ENCODE data around the gene CRISPLD2. TPM values are rescaled to one million over a fixed set of nuclear protein-coding genes. Genes with fewer than 3 reads are reported as not detected.
A peak's percentile ranks its signal among the peaks of the same experiment; 100 is the strongest.
"Not testable (repeated sequence)": the region's sequence is repeated elsewhere in the genome, so short reads cannot be mapped to it uniquely, and the experiment has no call there.

Gene CRISPLD2
- total and polyA plus RNA-seq, 5 experiments from 2014 or later = 0.05 to 0.24 (median 0.07) TPM; not detected in 2

- no peak overlapping the region for H3K4me3 Mint-ChIP-seq
- ATAC-seq = no peak
- no peaks in the 10 kb centered on the region for H3K4me1 Mint-ChIP-seq
- POLR2A ChIA-PET = no interaction called here
- peaks cover 8 to 41% (median 15%) of the 10 kb centered on the region in 5 donors for H3K27me3 Mint-ChIP-seq
- no peaks in the 10 kb centered on the region for H3K9me3 Mint-ChIP-seq
- no peak overlapping the region for H3K27ac Mint-ChIP-seq
- no peaks in the 10 kb centered on the region for H3K36me3 Mint-ChIP-seq
- no peak for DNase-seq
Observed at GRCh38 chr16:84827897-84828296, 8.1 kb downstream of the CRISPLD2 start.

GRCh38 chr16:84828322-84828721, 8.5 kb downstream of the CRISPLD2 start:
- Mint-ChIP-seq H3K27ac (no peak overlapping the region), H3K27me3 (peaks cover 5 to 36% (median 13%) of the 10 kb centered on the region in 5 donors), H3K4me3 (no peak overlapping the region), H3K36me3 (no peaks in the 10 kb centered on the region), H3K4me1 (no peaks in the 10 kb centered on the region), H3K9me3 (no peaks in the 10 kb centered on the region)
- ATAC-seq (no peak), DNase-seq (no peak)
- POLR2A ChIA-PET = no interaction called here

- Mint-ChIP-seq H3K9me3 (no peaks in the 10 kb centered on the region), H3K27ac (no peak overlapping the region), H3K4me1 (no peaks in the 10 kb centered on the region), H3K36me3 (no peaks in the 10 kb centered on the region), H3K4me3 (no peak overlapping the region), H3K27me3 (peaks cover 3 to 31% (median 15%) of the 10 kb centered on the region in 5 donors)
- POLR2A ChIA-PET = interaction anchor here (0.5 kb wide), 1 partner anchor 862 kb away, joined by 4 read pairs; no protein-coding TSS in a partner anchor
- no peak for ATAC-seq
- DNase-seq = no peak
Observed at GRCh38 chr16:84829168-84829965, 9.6 kb downstream of the CRISPLD2 start.

GRCh38 chr16:84830765-84831384, 11.1 kb downstream of the CRISPLD2 start:
- peaks cover 0 to 25% (median 14%) of the 10 kb centered on the region in 5 donors for H3K27me3 Mint-ChIP-seq
- POLR2A ChIA-PET = interaction anchor here (0.7 kb wide), 1 partner anchor 20 kb away, joined by 3 read pairs; no protein-coding TSS in a partner anchor
- no peaks in the 10 kb centered on the region for H3K4me1 Mint-ChIP-seq
- peak overlapping the region in 1 of 10 donors; percentile 79 for H3K27ac Mint-ChIP-seq
- H3K4me3 Mint-ChIP-seq = no peak overlapping the region
- no peaks in the 10 kb centered on the region for H3K9me3 Mint-ChIP-seq
- DNase-seq (no peak), ATAC-seq (no peak)
- H3K36me3 Mint-ChIP-seq = no peaks in the 10 kb centered on the region

GRCh38 chr16:84831728-84832127, 11.9 kb downstream of the CRISPLD2 start:
- H3K36me3 Mint-ChIP-seq, DNase-seq, H3K4me1 Mint-ChIP-seq, POLR2A ChIA-PET, H3K4me3 Mint-ChIP-seq, ATAC-seq, H3K9me3 Mint-ChIP-seq, H3K27ac Mint-ChIP-seq: not testable (repeated sequence)
- H3K27me3 Mint-ChIP-seq = peaks cover 0 to 20% (median 14%) of the 10 kb centered on the region in 5 donors

GRCh38 chr16:84832488-84833143, 12.8 kb downstream of the CRISPLD2 start:
- Mint-ChIP-seq H3K9me3 (no peaks in the 10 kb centered on the region), H3K27ac (no peak overlapping the region), H3K4me3 (no peak overlapping the region), H3K4me1 (no peaks in the 10 kb centered on the region), H3K36me3 (no peaks in the 10 kb centered on the region), H3K27me3 (peaks cover under 1 to 18% (median 14%) of the 10 kb centered on the region in 5 donors)
- ATAC-seq = no peak
- no peak for DNase-seq
- POLR2A ChIA-PET = interaction anchor here (0.6 kb wide), 1 partner anchor 36 kb away, joined by 4 read pairs; no protein-coding TSS in a partner anchor

GRCh38 chr16:84833144-84833500, 13.3 kb downstream of the CRISPLD2 start:
- ATAC-seq (no peak), DNase-seq (no peak)
- Mint-ChIP-seq H3K9me3 (no peaks in the 10 kb centered on the region), H3K27me3 (peaks cover 2 to 13% (median 10%) of the 10 kb centered on the region in 5 donors), H3K4me1 (no peaks in the 10 kb centered on the region), H3K4me3 (no peak overlapping the region), H3K36me3 (no peaks in the 10 kb centered on the region), H3K27ac (peak overlapping the region in 1 of 10 donors; percentile 7)
- POLR2A ChIA-PET = interaction anchor here (0.6 kb wide), 1 partner anchor 37 kb away, joined by 4 read pairs; no protein-coding TSS in a partner anchor

GRCh38 chr16:84833542-84834402, 14.0 kb downstream of the CRISPLD2 start:
- Mint-ChIP-seq H3K36me3 (no peaks in the 10 kb centered on the region), H3K9me3 (no peaks in the 10 kb centered on the region), H3K4me1 (no peaks in the 10 kb centered on the region), H3K27ac (peak overlapping the region in 1 of 10 donors; percentile 24), H3K27me3 (peaks cover 0 to 12% (median 6%) of the 10 kb centered on the region in 5 donors), H3K4me3 (no peak overlapping the region)
- no peak for ATAC-seq
- POLR2A ChIA-PET = interaction anchor here (0.6 kb wide), 1 partner anchor 38 kb away, joined by 4 read pairs; no protein-coding TSS in a partner anchor
- DNase-seq = no peak

GRCh38 chr16:84834403-84834772, 14.6 kb downstream of the CRISPLD2 start:
- Mint-ChIP-seq H3K9me3 (no peaks in the 10 kb centered on the region), H3K4me1 (no peaks in the 10 kb centered on the region), H3K27me3 (peaks cover 0 to 11% (median 2%) of the 10 kb centered on the region in 5 donors), H3K27ac (no peak overlapping the region), H3K4me3 (no peak overlapping the region), H3K36me3 (no peaks in the 10 kb centered on the region)
- POLR2A ChIA-PET = no interaction called here
- DNase-seq = no peak
- ATAC-seq = no peak

GRCh38 chr16:84836234-84836647, 16.5 kb downstream of the CRISPLD2 start:
- Mint-ChIP-seq H3K27me3 (peaks cover 9 to 26% (median 16%) of the 10 kb centered on the region in 5 donors), H3K36me3 (no peaks in the 10 kb centered on the region), H3K27ac (no peak overlapping the region), H3K4me3 (no peak overlapping the region), H3K4me1 (peaks cover 0 to 6% (median 2%) of the 10 kb centered on the region in 4 donors), H3K9me3 (no peaks in the 10 kb centered on the region)
- DNase-seq (no peak), ATAC-seq (no peak)
- POLR2A ChIA-PET = no interaction called here

GRCh38 chr16:84836967-84837366, 17.2 kb downstream of the CRISPLD2 start:
- peaks cover 2 to 13% (median 4%) of the 10 kb centered on the region in 4 donors for H3K4me1 Mint-ChIP-seq
- no peaks in the 10 kb centered on the region for H3K36me3 Mint-ChIP-seq
- no peak for ATAC-seq
- H3K27ac Mint-ChIP-seq = no peak overlapping the region
- H3K27me3 Mint-ChIP-seq = peaks cover 9 to 29% (median 23%) of the 10 kb centered on the region in 5 donors
- H3K4me3 Mint-ChIP-seq = no peak overlapping the region
- no peak for DNase-seq
- POLR2A ChIA-PET = no interaction called here
- H3K9me3 Mint-ChIP-seq = no peaks in the 10 kb centered on the region

GRCh38 chr16:84838383-84838948, 18.7 kb downstream of the CRISPLD2 start:
- POLR2A ChIA-PET = no interaction called here
- peaks cover 7 to 28% (median 14%) of the 10 kb centered on the region in 4 donors for H3K4me1 Mint-ChIP-seq
- no peak for DNase-seq
- H3K27me3 Mint-ChIP-seq = peaks cover 9 to 40% (median 22%) of the 10 kb centered on the region in 5 donors
- no peaks in the 10 kb centered on the region for H3K9me3 Mint-ChIP-seq
- no peak overlapping the region for H3K4me3 Mint-ChIP-seq
- no peaks in the 10 kb centered on the region for H3K36me3 Mint-ChIP-seq
- no peak for ATAC-seq
- peak overlapping the region in 1 of 10 donors; percentile 78 for H3K27ac Mint-ChIP-seq
